ENCODE results near the gene CYB5A.
A peak's percentile ranks its signal among the peaks of the same experiment; 100 is the strongest.

Gene CYB5A

GRCh38 chr18:74315464-74316256 is 23.9 kb upstream of the CYB5A start, which contains the start of gene C18orf63:
Gene C18orf63 (plus strand): TSS chr18:74315839. CDS start chr18:74317866, 2,027 bp downstream.
- no peak for DNase-seq
- Histone ChIP-seq H2AK5ac (ENCODE audit: low read length) (peak within 1 kb of the TSS; percentile 18), H3K4me1 (ENCODE audit: control insufficient read depth in 1 of 2, insufficient read depth in 2 of 2, low read length in 2 of 2) (peaks cover 4% of the 10 kb centered on the region in 2 experiments), H3K4me2 (ENCODE audit: low read length) (no peak within 1 kb of the TSS), H3K27me3 (ENCODE audit: insufficient read depth, low read length) (no peaks in the 10 kb centered on the region), H3K18ac (ENCODE audit: low read length) (peak within 1 kb of the TSS; percentile 55), H3K9me3 (ENCODE audit: insufficient read depth, low read depth, low read length) (peaks cover 6% of the 10 kb centered on the region), H2BK5ac (ENCODE audit: low read depth, low read length, poor library complexity) (peak within 1 kb of the TSS; percentile 4), H3K36me3 (ENCODE audit: control insufficient read depth in 1 of 2, insufficient read depth in 2 of 2, low read length in 2 of 2) (no peaks in the 10 kb centered on the region), H2BK12ac (ENCODE audit: low read length) (peak within 1 kb of the TSS; percentile 51), H3K23ac (ENCODE audit: low read length) (no peak within 1 kb of the TSS), H2AFZ (ENCODE audit: insufficient read depth, low read length, poor library complexity) (no peak within 1 kb of the TSS), H3K79me2 (ENCODE audit: control insufficient read depth, insufficient read depth, low read length, poor library complexity) (no peaks in the 10 kb centered on the region), H3K4me3 (ENCODE audit: low read depth, low read length) (no peak within 1 kb of the TSS), H3K4ac (ENCODE audit: low read depth, low read length) (no peak within 1 kb of the TSS), H2BK120ac (ENCODE audit: insufficient read depth, low read length, poor library complexity) (peak within 1 kb of the TSS; percentile 27), H3K14ac (ENCODE audit: low read length) (peak within 1 kb of the TSS; percentile 35), H3K79me1 (ENCODE audit: low read length) (peaks cover 4% of the 10 kb centered on the region), H4K8ac (ENCODE audit: low read depth, low read length) (peak within 1 kb of the TSS; percentile 52), H4K12ac (ENCODE audit: low read depth, low read length) (no peak within 1 kb of the TSS), H3K27ac (ENCODE audit: low read depth, low read length) (no peak within 1 kb of the TSS), H4K91ac (ENCODE audit: low read depth, low read length) (peak within 1 kb of the TSS; percentile 86), H3K9ac (ENCODE audit: low read length) (no peak within 1 kb of the TSS)
- no CpG with 5 or more reads among the region's 51 CpGs for WGBS (ENCODE audit: extremely low coverage, insufficient coverage, insufficient read length)

DNA sequence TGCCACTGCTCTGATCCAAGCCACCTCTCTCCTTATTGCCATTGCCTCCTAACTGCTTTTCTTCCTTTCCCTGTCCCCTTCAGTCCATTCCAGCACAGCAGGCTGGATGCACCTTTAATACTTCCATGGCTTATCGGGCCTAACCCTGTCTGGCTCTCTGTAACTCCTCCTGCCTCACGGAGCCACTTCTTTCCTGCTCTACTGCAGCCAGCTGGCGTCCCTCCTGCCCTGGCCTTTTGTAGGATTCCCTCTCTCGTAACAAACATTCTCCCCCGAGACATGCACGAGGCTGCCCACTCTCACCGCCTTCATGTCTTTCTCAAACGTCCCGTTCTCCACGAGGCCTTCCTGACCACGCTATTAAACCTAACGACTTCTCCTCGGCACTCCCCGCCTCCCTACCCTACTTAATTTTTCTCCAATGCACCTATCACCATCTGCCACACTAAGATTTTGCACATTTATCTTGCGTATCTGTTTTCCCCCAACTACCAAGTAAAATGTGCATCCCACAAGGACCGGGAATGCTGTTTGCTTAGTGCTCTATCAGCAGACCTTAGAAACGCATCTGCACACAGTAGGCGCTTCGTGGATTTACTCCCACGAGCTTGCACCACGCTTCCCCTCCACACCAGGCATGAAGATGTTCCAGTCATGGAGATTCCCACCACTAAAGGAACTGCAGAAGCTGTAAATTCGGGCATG is 23.1 kb upstream of the CYB5A start:
- Histone ChIP-seq H2BK120ac (ENCODE audit: insufficient read depth, low read length, poor library complexity) (no peak overlapping the region), H3K27ac (ENCODE audit: low read depth, low read length) (no peak overlapping the region), H2BK12ac (ENCODE audit: low read length) (no peak overlapping the region), H2BK5ac (ENCODE audit: low read depth, low read length, poor library complexity) (no peak overlapping the region), H3K23ac (ENCODE audit: low read length) (no peak overlapping the region), H3K4me1 (ENCODE audit: control insufficient read depth in 1 of 2, insufficient read depth in 2 of 2, low read length in 2 of 2) (peaks cover 4% of the 10 kb centered on the region in 2 experiments), H3K79me2 (ENCODE audit: control insufficient read depth, insufficient read depth, low read length, poor library complexity) (no peaks in the 10 kb centered on the region), H3K14ac (ENCODE audit: low read length) (no peak overlapping the region), H2AFZ (ENCODE audit: insufficient read depth, low read length, poor library complexity) (no peak overlapping the region), H2AK5ac (ENCODE audit: low read length) (no peak overlapping the region), H3K4me3 (ENCODE audit: low read depth, low read length) (no peak overlapping the region), H4K12ac (ENCODE audit: low read depth, low read length) (no peak overlapping the region), H3K27me3 (ENCODE audit: insufficient read depth, low read length) (no peaks in the 10 kb centered on the region), H3K4me2 (ENCODE audit: low read length) (no peak overlapping the region), H3K18ac (ENCODE audit: low read length) (no peak overlapping the region), H4K91ac (ENCODE audit: low read depth, low read length) (no peak overlapping the region), H3K4ac (ENCODE audit: low read depth, low read length) (no peak overlapping the region), H3K9ac (ENCODE audit: low read length) (no peak overlapping the region), H4K8ac (ENCODE audit: low read depth, low read length) (no peak overlapping the region), H3K9me3 (ENCODE audit: insufficient read depth, low read depth, low read length) (peaks cover 6% of the 10 kb centered on the region), H3K79me1 (ENCODE audit: low read length) (peaks cover 4% of the 10 kb centered on the region), H3K36me3 (ENCODE audit: control insufficient read depth in 1 of 2, insufficient read depth in 2 of 2, low read length in 2 of 2) (no peaks in the 10 kb centered on the region)
- WGBS (ENCODE audit: extremely low coverage, insufficient coverage, insufficient read length), result 97% methylated on average over 5 of the region's 22 CpGs
- DNase-seq, result no peak

- Histone ChIP-seq H3K4me3 (ENCODE audit: low read depth, low read length) (no peak overlapping the region), H2BK12ac (ENCODE audit: low read length) (no peak overlapping the region), H3K4ac (ENCODE audit: low read depth, low read length) (no peak overlapping the region), H3K4me1 (ENCODE audit: control insufficient read depth in 1 of 2, insufficient read depth in 2 of 2, low read length in 2 of 2) (no peaks in the 10 kb centered on the region), H4K12ac (ENCODE audit: low read depth, low read length) (no peak overlapping the region), H2BK5ac (ENCODE audit: low read depth, low read length, poor library complexity) (no peak overlapping the region), H2AK5ac (ENCODE audit: low read length) (no peak overlapping the region), H3K14ac (ENCODE audit: low read length) (no peak overlapping the region), H3K79me2 (ENCODE audit: control insufficient read depth, insufficient read depth, low read length, poor library complexity) (no peaks in the 10 kb centered on the region), H3K36me3 (ENCODE audit: control insufficient read depth in 1 of 2, insufficient read depth in 2 of 2, low read length in 2 of 2) (no peaks in the 10 kb centered on the region), H2BK120ac (ENCODE audit: insufficient read depth, low read length, poor library complexity) (no peak overlapping the region), H3K4me2 (ENCODE audit: low read length) (no peak overlapping the region), H3K9ac (ENCODE audit: low read length) (no peak overlapping the region), H3K27ac (ENCODE audit: low read depth, low read length) (no peak overlapping the region), H3K23ac (ENCODE audit: low read length) (no peak overlapping the region), H3K27me3 (ENCODE audit: insufficient read depth, low read length) (no peaks in the 10 kb centered on the region), H4K8ac (ENCODE audit: low read depth, low read length) (no peak overlapping the region), H3K9me3 (ENCODE audit: insufficient read depth, low read depth, low read length) (peaks cover 6% of the 10 kb centered on the region), H4K91ac (ENCODE audit: low read depth, low read length) (no peak overlapping the region), H3K79me1 (ENCODE audit: low read length) (no peaks in the 10 kb centered on the region), H2AFZ (ENCODE audit: insufficient read depth, low read length, poor library complexity) (no peak overlapping the region), H3K18ac (ENCODE audit: low read length) (no peak overlapping the region)
- WGBS (ENCODE audit: extremely low coverage, insufficient coverage, insufficient read length), result no CpG with 5 or more reads among the region's 1 CpG
- no peak for DNase-seq
Measured at GRCh38 chr18:74311000-74311399, 19.2 kb upstream of the CYB5A start.

DNA sequence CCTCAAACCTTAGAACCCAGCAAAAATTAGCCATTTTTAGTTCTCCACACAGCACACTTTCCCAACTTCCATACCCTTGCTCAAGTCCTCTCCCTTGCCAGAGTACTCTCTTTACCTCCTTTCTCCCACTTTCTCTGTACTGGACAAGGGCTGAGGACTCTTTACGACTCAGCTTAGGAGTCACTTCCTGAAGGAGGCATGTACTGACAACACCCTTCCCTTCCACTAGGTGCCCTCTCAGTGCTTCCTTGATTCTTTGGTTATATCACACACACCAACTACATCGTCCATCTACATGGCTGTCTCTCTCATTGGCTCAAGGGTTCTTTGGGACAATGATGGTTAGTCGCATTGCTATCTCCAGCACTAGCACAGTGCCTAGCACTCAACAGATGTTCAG is 18.6 kb upstream of the CYB5A start:
- no peak overlapping the region for H2AK5ac ChIP-seq (ENCODE audit: low read length)
- no peak overlapping the region for H2AFZ ChIP-seq (ENCODE audit: insufficient read depth, low read length, poor library complexity)
- H3K4me1 ChIP-seq (ENCODE audit: control insufficient read depth in 1 of 2, insufficient read depth in 2 of 2, low read length in 2 of 2), result no peaks in the 10 kb centered on the region
- no peak overlapping the region for H2BK12ac ChIP-seq (ENCODE audit: low read length)
- WGBS (ENCODE audit: extremely low coverage, insufficient coverage, insufficient read length), result no CpG with 5 or more reads among the region's 3 CpGs
- no peaks in the 10 kb centered on the region for H3K27me3 ChIP-seq (ENCODE audit: insufficient read depth, low read length)
- no peak overlapping the region for H2BK5ac ChIP-seq (ENCODE audit: low read depth, low read length, poor library complexity)
- H3K23ac ChIP-seq (ENCODE audit: low read length), result no peak overlapping the region
- H3K14ac ChIP-seq (ENCODE audit: low read length), result no peak overlapping the region
- no peaks in the 10 kb centered on the region for H3K79me2 ChIP-seq (ENCODE audit: control insufficient read depth, insufficient read depth, low read length, poor library complexity)
- DNase-seq, result peak; percentile 6 to 51
- H4K91ac ChIP-seq (ENCODE audit: low read depth, low read length), result no peak overlapping the region
- no peak overlapping the region for H3K18ac ChIP-seq (ENCODE audit: low read length)
- no peaks in the 10 kb centered on the region for H3K36me3 ChIP-seq (ENCODE audit: control insufficient read depth in 1 of 2, insufficient read depth in 2 of 2, low read length in 2 of 2)
- no peak overlapping the region for H3K9ac ChIP-seq (ENCODE audit: low read length)
- no peak overlapping the region for H3K4me2 ChIP-seq (ENCODE audit: low read length)
- no peak overlapping the region for H3K27ac ChIP-seq (ENCODE audit: low read depth, low read length)
- no peaks in the 10 kb centered on the region for H3K79me1 ChIP-seq (ENCODE audit: low read length)
- H3K4ac ChIP-seq (ENCODE audit: low read depth, low read length), result no peak overlapping the region
- H3K4me3 ChIP-seq (ENCODE audit: low read depth, low read length), result no peak overlapping the region
- H4K8ac ChIP-seq (ENCODE audit: low read depth, low read length), result no peak overlapping the region
- H2BK120ac ChIP-seq (ENCODE audit: insufficient read depth, low read length, poor library complexity), result no peak overlapping the region
- H3K9me3 ChIP-seq (ENCODE audit: insufficient read depth, low read depth, low read length), result peaks cover 6% of the 10 kb centered on the region
- no peak overlapping the region for H4K12ac ChIP-seq (ENCODE audit: low read depth, low read length)
